ENCODE results near the gene PWWP2B. TPM values are rescaled to one million over a fixed set of nuclear protein-coding genes. Genes with fewer than 3 reads are reported as not detected.
A peak's percentile ranks its signal among the peaks of the same experiment; 100 is the strongest.

Gene PWWP2B
- total RNA-seq, 2 experiments from 2014 or later, result 6.9 to 12.8 TPM

GRCh38 chr10:132356621-132357195, 40.3 kb upstream of the PWWP2B start:
- Mint-ChIP-seq H3K4me1 (no peaks in the 10 kb centered on the region), H3K9me3 (ENCODE audit: low read depth) (no peaks in the 10 kb centered on the region), H3K4me3 (no peak overlapping the region), H3K27ac (no peak overlapping the region), H3K36me3 (no peaks in the 10 kb centered on the region), H3K27me3 (no peaks in the 10 kb centered on the region)
- CTCF ChIA-PET, result no interaction called here
- no peak for ATAC-seq
- DNase-seq, result no peak

GRCh38 chr10:132357286-132358058, 39.5 kb upstream of the PWWP2B start:
- Mint-ChIP-seq H3K27me3 (no peaks in the 10 kb centered on the region), H3K4me3 (no peak overlapping the region), H3K27ac (no peak overlapping the region), H3K9me3 (ENCODE audit: low read depth) (no peaks in the 10 kb centered on the region), H3K4me1 (no peaks in the 10 kb centered on the region), H3K36me3 (no peaks in the 10 kb centered on the region)
- DNase-seq (no peak), ATAC-seq (no peak)
- CTCF ChIA-PET, result no interaction called here

- Mint-ChIP-seq H3K27me3 (no peaks in the 10 kb centered on the region), H3K4me1 (no peaks in the 10 kb centered on the region), H3K9me3 (ENCODE audit: low read depth) (peaks cover 3% of the 10 kb centered on the region), H3K4me3 (no peak overlapping the region), H3K27ac (no peak overlapping the region), H3K36me3 (no peaks in the 10 kb centered on the region)
- DNase-seq (no peak), ATAC-seq (no peak)
- CTCF ChIA-PET, result interaction anchor here (1.0 kb wide), 2 partner anchors 101 to 129 kb away, joined by 3 read pairs; no protein-coding TSS in a partner anchor
Measured at GRCh38 chr10:132359305-132360040, 37.5 kb upstream of the PWWP2B start.

- no peaks in the 10 kb centered on the region for H3K27me3 Mint-ChIP-seq
- ATAC-seq (no peak), DNase-seq (no peak)
- H3K4me1 Mint-ChIP-seq, result no peaks in the 10 kb centered on the region
- CTCF ChIA-PET, result interaction anchor here (1.0 kb wide), 1 partner anchor 100 kb away, joined by 3 read pairs; no protein-coding TSS in a partner anchor
- H3K27ac Mint-ChIP-seq, result no peak overlapping the region
- H3K9me3 Mint-ChIP-seq (ENCODE audit: low read depth), result peaks cover 3% of the 10 kb centered on the region
- H3K36me3 Mint-ChIP-seq, result no peaks in the 10 kb centered on the region
- H3K4me3 Mint-ChIP-seq, result no peak overlapping the region
Measured at GRCh38 chr10:132360766-132361447, 36.1 kb upstream of the PWWP2B start.

- ATAC-seq, result no peak
- no peak overlapping the region for H3K4me3 Mint-ChIP-seq
- no peaks in the 10 kb centered on the region for H3K27me3 Mint-ChIP-seq
- peaks cover 3% of the 10 kb centered on the region for H3K9me3 Mint-ChIP-seq (ENCODE audit: low read depth)
- H3K4me1 Mint-ChIP-seq, result no peaks in the 10 kb centered on the region
- DNase-seq, result no peak
- no peak overlapping the region for H3K27ac Mint-ChIP-seq
- CTCF ChIA-PET, result no interaction called here
- H3K36me3 Mint-ChIP-seq, result no peaks in the 10 kb centered on the region
Measured at GRCh38 chr10:132361581-132362101, 35.4 kb upstream of the PWWP2B start.

GRCh38 chr10:132362151-132362611, 34.8 kb upstream of the PWWP2B start:
- H3K9me3 Mint-ChIP-seq (ENCODE audit: low read depth), result peaks cover 3% of the 10 kb centered on the region
- H3K27ac Mint-ChIP-seq, result no peak overlapping the region
- no peaks in the 10 kb centered on the region for H3K27me3 Mint-ChIP-seq
- ATAC-seq (no peak), DNase-seq (no peak)
- no peaks in the 10 kb centered on the region for H3K36me3 Mint-ChIP-seq
- no peak overlapping the region for H3K4me3 Mint-ChIP-seq
- CTCF ChIA-PET, result interaction anchor here (1.5 kb wide), 1 partner anchor 9 kb away, joined by 6 read pairs; no protein-coding TSS in a partner anchor
- no peaks in the 10 kb centered on the region for H3K4me1 Mint-ChIP-seq

- Mint-ChIP-seq H3K9me3 (ENCODE audit: low read depth) (peaks cover 3% of the 10 kb centered on the region), H3K36me3 (no peaks in the 10 kb centered on the region), H3K27ac (no peak overlapping the region), H3K4me3 (no peak overlapping the region), H3K27me3 (no peaks in the 10 kb centered on the region), H3K4me1 (no peaks in the 10 kb centered on the region)
- CTCF ChIA-PET, result interaction anchor here (1.5 kb wide), 1 partner anchor 10 kb away, joined by 6 read pairs; no protein-coding TSS in a partner anchor
- DNase-seq (no peak), ATAC-seq (no peak)
Measured at GRCh38 chr10:132363376-132363775, 33.6 kb upstream of the PWWP2B start.

- Mint-ChIP-seq H3K27ac (no peak overlapping the region), H3K4me3 (no peak overlapping the region), H3K9me3 (ENCODE audit: low read depth) (peaks cover 3% of the 10 kb centered on the region), H3K27me3 (no peaks in the 10 kb centered on the region), H3K4me1 (no peaks in the 10 kb centered on the region), H3K36me3 (no peaks in the 10 kb centered on the region)
- no peak for DNase-seq
- CTCF ChIA-PET, result no interaction called here
- peak; percentile 70 for ATAC-seq
Measured at GRCh38 chr10:132363921-132364593, 32.9 kb upstream of the PWWP2B start.

- Mint-ChIP-seq H3K27ac (no peak overlapping the region), H3K9me3 (ENCODE audit: low read depth) (peaks cover 3% of the 10 kb centered on the region), H3K4me1 (no peaks in the 10 kb centered on the region), H3K27me3 (no peaks in the 10 kb centered on the region), H3K4me3 (no peak overlapping the region), H3K36me3 (no peaks in the 10 kb centered on the region)
- no peak for ATAC-seq
- CTCF ChIA-PET, result no interaction called here
- DNase-seq, result no peak
Measured at GRCh38 chr10:132364594-132364970, 32.4 kb upstream of the PWWP2B start.

- no peak overlapping the region for H3K27ac Mint-ChIP-seq
Measured at GRCh38 chr10:132365102-132365501, 31.9 kb upstream of the PWWP2B start.

GRCh38 chr10:132366006-132366405, 31.0 kb upstream of the PWWP2B start:
- no peak for ATAC-seq
- no peaks in the 10 kb centered on the region for H3K27me3 Mint-ChIP-seq
- H3K36me3 Mint-ChIP-seq, result no peaks in the 10 kb centered on the region
- H3K9me3 Mint-ChIP-seq (ENCODE audit: low read depth), result peaks cover 3% of the 10 kb centered on the region
- no peak overlapping the region for H3K27ac Mint-ChIP-seq
- DNase-seq, result no peak
- CTCF ChIA-PET, result no interaction called here
- no peak overlapping the region for H3K4me3 Mint-ChIP-seq
- H3K4me1 Mint-ChIP-seq, result no peaks in the 10 kb centered on the region

More at GRCh38 chr10:132365102-132365501, 31.9 kb upstream of the PWWP2B start:
- Mint-ChIP-seq H3K4me1 (no peaks in the 10 kb centered on the region), H3K27me3 (no peaks in the 10 kb centered on the region), H3K4me3 (no peak overlapping the region), H3K36me3 (no peaks in the 10 kb centered on the region), H3K9me3 (ENCODE audit: low read depth) (peaks cover 3% of the 10 kb centered on the region)
- ATAC-seq (no peak), DNase-seq (no peak)
- CTCF ChIA-PET, result no interaction called here

- CTCF ChIA-PET, result no interaction called here
- no peaks in the 10 kb centered on the region for H3K36me3 Mint-ChIP-seq
- H3K9me3 Mint-ChIP-seq (ENCODE audit: low read depth), result peaks cover 3% of the 10 kb centered on the region
- ATAC-seq (no peak), DNase-seq (no peak)
- no peak overlapping the region for H3K27ac Mint-ChIP-seq
- H3K4me3 Mint-ChIP-seq, result no peak overlapping the region
- H3K27me3 Mint-ChIP-seq, result no peaks in the 10 kb centered on the region
- no peaks in the 10 kb centered on the region for H3K4me1 Mint-ChIP-seq
Measured at GRCh38 chr10:132366499-132366898, 30.5 kb upstream of the PWWP2B start.

All from activated CD8-positive, alpha-beta memory T cell treated with anti-CD3 and anti-CD28 coated beads, Interleukin-2, amount 10 ng/mL, durations not matched to agents 7 days and 5 days (primary cell).